Lower lobe of right lung (tissue), 2 donors: ENCODE measurements around the gene GLYAT. TPM values are rescaled to one million over a fixed set of nuclear protein-coding genes. Genes with fewer than 3 reads are reported as not detected.

Experiments used
- ATAC-seq, 2 donors: fragments of 200-7000 bp; cut with Tn5 transposase; one replicate each; pipeline ENCODE4 v1.9.1; 2020 to 2022; ENCODE audit warnings: mild to moderate bottlenecking in 2 of 2, moderate library complexity in 2 of 2
- DNase-seq: peaks from one replicate; pipeline ENCODE4 v3.0.0-alpha.2; 2020
- H3K27ac ChIP-seq: fragments of 200-600 bp; one replicate; pipeline ENCODE4 v1.8.0; 2022
- H3K27me3 ChIP-seq: fragments of 200-600 bp; one replicate; pipeline ENCODE4 v1.8.0; 2022; ENCODE audit warnings: low read depth
- H3K36me3 ChIP-seq: fragments of 200-600 bp; one replicate; pipeline ENCODE4 v1.8.0; 2022; ENCODE audit warnings: mild to moderate bottlenecking
- H3K4me1 ChIP-seq: fragments of 200-600 bp; one replicate; pipeline ENCODE4 v1.8.0; 2022
- H3K4me3 ChIP-seq: fragments of 200-600 bp; one replicate; pipeline ENCODE4 v1.8.0; 2022; ENCODE audit warnings: mild to moderate bottlenecking
- H3K9me3 ChIP-seq: fragments of 200-600 bp; one replicate; pipeline ENCODE4 v1.8.0; 2022
- CTCF ChIP-seq: fragments of 200-600 bp; IDR thresholded peaks from one replicate; pipeline ENCODE4 v1.8.0; 2022; ENCODE audit warnings: antibody characterized with exemption, mild to moderate bottlenecking
- intact Hi-C: fragments of 100-400 bp; cut with DNase I; formaldehyde crosslinking; loops from one replicate; pipeline ENCODE4 v1.11.0; 2022
- total RNA-seq: library from RNA; stranded (reverse); fragmentation: NEBNext Ultra II Directional; extraction: Animal tissue kit (Norgen Biotek cat#: 25700); gene quantifications from one replicate; pipeline ENCODE4 v1.2.1, GENCODE V29; 2021
- donor health status: DM: no; HTN: yes; CAD: no; lungs with severe emphysema.

Gene GLYAT
- total RNA-seq, 1 donor from 2014 or later = not detected

DNA sequence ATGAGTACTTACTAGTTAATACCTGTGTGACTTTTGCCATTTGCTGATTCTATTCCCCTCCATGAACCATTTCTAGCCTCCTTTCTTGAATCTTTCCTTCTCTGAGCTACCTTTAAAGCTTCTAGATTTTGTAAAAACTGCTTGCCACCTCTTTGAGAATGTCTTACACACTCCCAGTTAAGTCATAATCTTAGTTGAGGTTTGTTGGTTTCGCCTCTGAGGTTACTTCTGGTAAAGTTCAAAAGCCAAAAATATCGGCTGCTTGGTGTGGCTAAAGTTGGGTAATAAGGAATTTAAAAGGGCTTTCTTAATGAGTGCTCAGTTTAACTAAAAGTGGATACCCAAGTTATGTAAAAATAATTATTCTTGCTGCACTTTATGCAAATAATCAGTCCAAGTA, 10.4 kb upstream of the GLYAT start:
- Histone ChIP-seq H3K4me3 (no peak overlapping the region), H3K4me1 (no peaks in the 10 kb centered on the region), H3K27ac (no peak overlapping the region), H3K9me3 (peaks cover 20% of the 10 kb centered on the region), H3K27me3 (no peaks in the 10 kb centered on the region), H3K36me3 (no peaks in the 10 kb centered on the region)
- intact Hi-C loops = no loop called here
- ATAC-seq (no peak), DNase-seq (no peak)
- TF ChIP-seq CTCF = no peak

DNA sequence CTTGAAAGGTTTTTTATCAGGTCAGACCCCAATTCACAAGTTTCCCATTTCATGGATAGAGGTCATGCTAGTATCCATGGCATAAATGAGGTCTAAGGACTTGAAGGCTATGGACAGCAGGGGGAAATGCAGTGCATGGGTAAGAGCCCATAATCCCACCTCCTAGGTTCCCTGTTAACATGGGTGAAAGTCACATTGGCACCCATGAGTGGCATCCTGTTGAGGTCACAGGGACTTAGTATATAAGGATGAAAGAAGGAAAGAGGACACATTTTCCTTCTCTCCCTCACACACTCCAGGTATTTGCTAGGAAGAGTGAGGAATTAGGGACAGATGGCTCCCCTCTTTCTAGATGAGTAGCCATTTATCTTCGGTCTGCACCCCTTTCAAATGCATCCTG, 9.4 kb upstream of the GLYAT start:
- no peaks in the 10 kb centered on the region for H3K36me3 ChIP-seq
- intact Hi-C loops = no loop called here
- no peaks in the 10 kb centered on the region for H3K4me1 ChIP-seq
- H3K4me3 ChIP-seq = no peak overlapping the region
- no peaks in the 10 kb centered on the region for H3K27me3 ChIP-seq
- no peak for ATAC-seq
- peaks cover 20% of the 10 kb centered on the region for H3K9me3 ChIP-seq
- H3K27ac ChIP-seq = no peak overlapping the region
- TF ChIP-seq CTCF = no peak
- DNase-seq = no peak

- no peak for DNase-seq
These were observed 8.7 kb upstream of the GLYAT start for GRCh38 chr11:58740447-58740846.

DNA sequence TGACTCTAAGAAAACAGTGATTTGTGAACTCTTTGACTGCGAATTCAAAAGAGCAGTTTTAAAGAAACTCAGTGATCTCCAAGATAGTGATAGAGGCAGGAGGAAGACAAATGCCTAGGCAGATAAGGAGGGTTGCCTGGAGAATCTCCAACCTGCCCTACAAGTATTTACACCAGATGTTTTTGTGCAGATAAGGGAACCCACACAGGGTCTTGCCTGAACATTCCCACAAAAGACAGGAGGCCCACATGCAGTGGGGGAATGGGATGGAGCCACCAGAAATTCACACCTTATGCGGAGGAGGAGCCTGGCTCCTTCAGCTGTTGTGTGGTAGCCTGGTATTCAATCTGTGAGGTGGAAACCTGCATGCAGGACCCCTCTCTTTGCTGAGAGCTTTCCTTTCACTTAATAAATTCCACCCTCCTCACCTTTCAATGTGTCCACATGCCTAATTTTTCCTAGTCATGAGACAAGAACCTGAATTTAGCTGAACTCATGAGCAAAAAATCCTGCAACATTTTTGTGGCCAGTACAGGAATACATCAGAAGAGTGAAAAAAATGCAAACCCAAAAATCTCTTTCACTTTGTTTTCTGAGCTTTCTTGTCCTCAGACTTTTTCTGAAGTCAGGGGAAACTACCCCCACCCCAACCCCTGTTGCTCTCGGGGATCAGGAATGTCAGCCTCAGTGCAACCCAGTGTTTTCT, 8.1 kb upstream of the GLYAT start:
- DNase-seq (no peak), ATAC-seq (no peak)
- Histone ChIP-seq H3K9me3 (peaks cover 20% of the 10 kb centered on the region), H3K27me3 (no peaks in the 10 kb centered on the region), H3K4me1 (no peaks in the 10 kb centered on the region), H3K36me3 (no peaks in the 10 kb centered on the region), H3K4me3 (no peak overlapping the region), H3K27ac (no peak overlapping the region)
- intact Hi-C loops = no loop called here
- TF ChIP-seq CTCF = no peak

More at GRCh38 chr11:58740447-58740846, 8.7 kb upstream of the GLYAT start:
- intact Hi-C loops = no loop called here
- H3K4me1 ChIP-seq = no peaks in the 10 kb centered on the region
- TF ChIP-seq CTCF = no peak
- no peak overlapping the region for H3K4me3 ChIP-seq
- peaks cover 20% of the 10 kb centered on the region for H3K9me3 ChIP-seq
- no peaks in the 10 kb centered on the region for H3K27me3 ChIP-seq
- no peak for ATAC-seq
- no peaks in the 10 kb centered on the region for H3K36me3 ChIP-seq
- H3K27ac ChIP-seq = no peak overlapping the region

DNA sequence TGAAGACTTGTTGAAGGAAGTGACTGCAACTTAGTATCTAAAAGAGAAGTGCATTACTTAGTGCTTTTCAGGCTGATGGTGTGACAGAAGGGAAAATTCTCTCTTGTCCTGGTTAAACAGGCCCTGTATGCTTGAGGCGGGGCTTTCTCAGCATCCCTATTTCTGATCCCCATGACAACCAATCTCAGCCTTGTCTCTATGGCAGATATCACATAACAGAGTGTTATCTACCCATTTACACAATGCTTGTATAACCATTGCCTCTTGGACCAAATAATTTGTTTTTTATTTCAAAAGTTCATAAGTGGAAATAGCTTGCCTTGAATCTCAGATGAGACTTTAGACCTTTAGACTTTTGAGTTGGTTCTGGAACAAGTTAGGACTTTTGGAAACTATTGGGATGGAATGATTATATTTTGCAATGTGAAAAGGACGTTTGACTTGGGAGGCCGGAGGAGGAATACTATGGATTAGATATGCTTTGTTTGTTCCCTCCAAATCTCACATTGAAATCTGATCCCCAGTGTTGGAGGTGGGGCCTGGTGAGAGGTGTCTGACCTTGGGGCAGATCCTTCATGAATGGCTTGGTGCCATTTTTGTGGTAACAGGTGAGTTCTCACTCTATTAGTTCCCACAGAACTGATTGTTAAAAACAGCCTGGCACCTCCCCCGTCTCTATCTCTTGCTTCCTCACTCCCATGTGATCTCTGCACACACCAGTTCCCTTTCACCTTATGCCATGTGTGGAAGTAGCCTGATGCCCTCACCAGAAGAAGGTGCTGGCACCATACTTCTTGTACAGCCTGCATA, 3.1 kb upstream of the GLYAT start:
- no peak overlapping the region for H3K4me3 ChIP-seq
- no peaks in the 10 kb centered on the region for H3K27me3 ChIP-seq
- H3K4me1 ChIP-seq = no peaks in the 10 kb centered on the region
- no peak overlapping the region for H3K27ac ChIP-seq
- no peaks in the 10 kb centered on the region for H3K9me3 ChIP-seq
- intact Hi-C loops = no loop called here
- no peak for TF ChIP-seq CTCF
- DNase-seq (no peak), ATAC-seq (no peak)
- no peaks in the 10 kb centered on the region for H3K36me3 ChIP-seq
